ENCODE data around the gene NISCH.

Gene NISCH

DNA sequence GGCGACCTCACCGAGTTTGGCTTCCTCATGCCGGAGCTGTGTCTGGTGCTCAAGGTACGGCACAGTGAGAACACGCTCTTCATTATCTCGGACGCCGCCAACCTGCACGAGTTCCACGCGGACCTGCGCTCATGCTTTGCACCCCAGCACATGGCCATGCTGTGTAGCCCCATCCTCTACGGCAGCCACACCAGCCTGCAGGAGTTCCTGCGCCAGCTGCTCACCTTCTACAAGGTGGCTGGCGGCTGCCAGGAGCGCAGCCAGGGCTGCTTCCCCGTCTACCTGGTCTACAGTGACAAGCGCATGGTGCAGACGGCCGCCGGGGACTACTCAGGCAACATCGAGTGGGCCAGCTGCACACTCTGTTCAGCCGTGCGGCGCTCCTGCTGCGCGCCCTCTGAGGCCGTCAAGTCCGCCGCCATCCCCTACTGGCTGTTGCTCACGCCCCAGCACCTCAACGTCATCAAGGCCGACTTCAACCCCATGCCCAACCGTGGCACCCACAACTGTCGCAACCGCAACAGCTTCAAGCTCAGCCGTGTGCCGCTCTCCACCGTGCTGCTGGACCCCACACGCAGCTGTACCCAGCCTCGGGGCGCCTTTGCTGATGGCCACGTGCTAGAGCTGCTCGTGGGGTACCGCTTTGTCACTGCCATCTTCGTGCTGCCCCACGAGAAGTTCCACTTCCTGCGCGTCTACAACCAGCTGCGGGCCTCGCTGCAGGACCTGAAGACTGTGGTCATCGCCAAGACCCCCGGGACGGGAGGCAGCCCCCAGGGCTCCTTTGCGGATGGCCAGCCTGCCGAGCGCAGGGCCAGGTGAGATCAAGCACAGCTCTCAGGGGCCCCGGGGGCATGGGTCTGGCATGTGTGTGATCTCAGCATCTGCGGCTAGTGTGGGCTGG lies 32.6 kb downstream of the NISCH start:
- FAIRE-seq (no peak), DNase-seq (ENCODE audit: insufficient read length, low spot score) (no peak)

DNA sequence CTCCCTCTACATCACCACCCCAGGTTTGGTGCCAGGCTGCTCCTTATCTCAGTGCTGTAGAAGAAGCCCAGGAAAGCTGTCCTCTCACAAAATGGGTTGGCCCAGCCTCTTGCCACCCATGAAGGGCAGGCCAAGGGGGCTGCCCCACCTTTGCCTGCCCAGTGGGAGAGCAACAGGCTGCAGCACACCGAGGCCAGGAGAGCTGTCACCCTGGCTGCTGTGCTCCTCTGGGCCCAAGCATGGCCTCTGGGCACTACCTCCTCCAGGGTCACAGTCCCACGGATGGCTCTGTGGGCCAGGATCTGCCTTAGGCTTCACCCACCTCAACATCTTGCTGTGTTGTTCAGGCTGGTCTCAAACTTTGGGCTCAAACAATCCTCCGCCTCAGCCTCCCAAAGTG lies 33.3 kb downstream of the NISCH start:
- no peak for FAIRE-seq
- no peak for DNase-seq (ENCODE audit: insufficient read length, low spot score)

DNA sequence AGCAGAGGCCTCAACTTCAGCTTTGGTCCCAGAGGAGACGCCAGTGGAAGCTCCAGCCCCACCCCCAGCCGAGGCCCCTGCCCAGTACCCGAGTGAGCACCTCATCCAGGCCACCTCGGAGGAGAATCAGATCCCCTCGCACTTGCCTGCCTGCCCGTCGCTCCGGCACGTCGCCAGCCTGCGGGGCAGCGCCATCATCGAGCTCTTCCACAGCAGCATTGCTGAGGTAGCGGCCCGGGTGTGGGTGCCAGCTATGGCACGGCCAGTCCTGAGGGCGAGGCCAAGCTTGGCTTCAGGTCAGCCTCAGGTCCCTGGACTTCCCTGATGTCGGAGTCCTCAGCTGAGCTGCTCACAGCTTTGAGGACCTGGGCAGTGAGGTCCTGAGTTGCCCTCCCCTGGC lies 34.0 kb downstream of the NISCH start:
- FAIRE-seq (no peak), DNase-seq (ENCODE audit: insufficient read length, low spot score) (no peak)

DNA sequence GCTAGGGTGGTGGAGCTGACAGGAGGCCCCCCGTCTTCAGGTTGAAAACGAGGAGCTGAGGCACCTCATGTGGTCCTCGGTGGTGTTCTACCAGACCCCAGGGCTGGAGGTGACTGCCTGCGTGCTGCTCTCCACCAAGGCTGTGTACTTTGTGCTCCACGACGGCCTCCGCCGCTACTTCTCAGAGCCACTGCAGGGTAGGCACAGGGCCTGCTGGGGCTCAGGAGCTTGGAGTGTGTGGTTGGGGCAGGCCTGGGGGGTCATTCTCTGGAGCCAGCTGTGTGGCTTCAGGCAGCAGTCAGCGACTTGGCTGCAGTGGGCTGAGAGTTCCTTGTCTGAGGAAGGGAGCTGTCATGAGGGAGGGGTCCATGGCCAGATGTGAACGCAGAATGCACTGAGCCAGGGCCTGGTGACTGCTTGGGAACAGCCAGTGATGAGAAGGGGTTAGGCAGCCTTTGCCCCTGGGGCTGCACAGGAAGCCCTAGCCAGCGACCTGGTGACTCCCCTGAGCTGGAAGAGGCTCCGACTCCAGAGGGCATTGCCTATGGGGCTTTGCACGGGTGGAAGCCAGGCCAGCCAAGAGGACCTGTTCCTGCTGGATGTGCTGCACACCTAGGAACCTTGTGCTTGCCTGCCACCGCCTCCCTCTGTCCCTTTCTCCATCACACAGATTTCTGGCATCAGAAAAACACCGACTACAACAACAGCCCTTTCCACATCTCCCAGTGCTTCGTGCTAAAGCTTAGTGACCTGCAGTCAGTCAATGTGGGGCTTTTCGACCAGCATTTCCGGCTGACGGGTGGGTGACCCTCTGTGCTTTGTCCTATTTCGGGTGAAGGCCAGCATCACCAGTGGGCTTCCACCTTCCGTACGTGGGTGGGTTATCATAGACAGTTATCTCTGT lies 34.9 kb downstream of the NISCH start:
- FAIRE-seq: no peak
- DNase-seq (ENCODE audit: insufficient read length, low spot score): no peak

DNA sequence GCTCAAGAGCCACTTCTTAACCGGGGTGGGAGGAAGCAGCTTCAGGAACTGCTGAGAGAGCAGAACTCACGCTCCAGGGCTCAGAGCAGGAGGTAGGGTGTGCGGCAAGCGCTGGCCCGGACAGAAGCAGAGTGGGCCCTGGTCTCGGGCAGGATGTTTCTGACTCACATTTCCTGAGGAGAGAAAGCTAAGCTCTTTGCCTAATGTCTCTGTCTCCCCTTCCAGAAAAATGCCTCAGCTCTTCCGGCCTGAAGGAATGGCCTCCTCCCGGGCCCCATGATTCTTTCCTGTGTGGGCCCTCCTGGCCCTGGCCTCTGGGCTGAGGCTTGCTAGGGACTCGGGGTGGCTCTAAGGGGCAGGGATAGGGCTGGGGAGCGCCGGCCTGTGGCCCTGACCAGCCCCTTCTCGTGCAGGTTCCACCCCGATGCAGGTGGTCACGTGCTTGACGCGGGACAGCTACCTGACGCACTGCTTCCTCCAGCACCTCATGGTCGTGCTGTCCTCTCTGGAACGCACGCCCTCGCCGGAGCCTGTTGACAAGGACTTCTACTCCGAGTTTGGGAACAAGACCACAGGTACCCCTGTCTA lies 35.6 kb downstream of the NISCH start:
- DNase-seq (ENCODE audit: insufficient read length, low spot score): no peak
- no peak for FAIRE-seq

DNA sequence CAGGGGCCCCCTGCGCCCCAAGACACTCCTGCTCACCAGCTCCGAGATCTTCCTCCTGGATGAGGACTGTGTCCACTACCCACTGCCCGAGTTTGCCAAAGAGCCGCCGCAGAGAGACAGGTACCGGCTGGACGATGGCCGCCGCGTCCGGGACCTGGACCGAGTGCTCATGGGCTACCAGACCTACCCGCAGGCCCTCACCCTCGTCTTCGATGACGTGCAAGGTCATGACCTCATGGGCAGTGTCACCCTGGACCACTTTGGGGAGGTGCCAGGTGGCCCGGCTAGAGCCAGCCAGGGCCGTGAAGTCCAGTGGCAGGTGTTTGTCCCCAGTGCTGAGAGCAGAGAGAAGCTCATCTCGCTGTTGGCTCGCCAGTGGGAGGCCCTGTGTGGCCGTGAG lies 36.7 kb downstream of the NISCH start:
- FAIRE-seq (no peak), DNase-seq (ENCODE audit: insufficient read length, low spot score) (no peak)

GRCh38 chr3:52493232-52494017 lies 38.0 kb downstream of the NISCH start:
- DNase-seq (ENCODE audit: insufficient read length, low spot score): no peak
- FAIRE-seq: no peak

DNA sequence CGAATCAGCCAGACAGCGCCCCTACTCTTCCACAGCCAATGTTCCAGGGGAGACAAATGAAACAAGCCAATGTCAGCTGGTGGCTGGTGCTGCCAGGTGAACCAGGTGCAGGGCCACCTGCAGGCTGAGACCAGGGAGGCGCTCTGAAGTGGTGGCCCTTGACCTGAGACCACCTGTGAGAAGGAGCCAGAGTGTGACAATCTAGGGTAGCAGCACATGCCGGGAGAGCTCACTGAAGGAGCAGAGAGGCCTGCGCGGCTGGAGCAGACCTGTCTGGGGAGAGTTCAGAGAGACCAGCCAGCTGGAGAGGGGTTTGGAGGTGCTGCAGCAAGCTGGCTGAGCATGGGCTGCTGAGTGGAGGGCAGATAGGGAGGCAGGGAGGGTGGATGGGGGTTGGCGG lies 39.0 kb downstream of the NISCH start:
- FAIRE-seq (no peak), DNase-seq (ENCODE audit: insufficient read length, low spot score) (no peak)

DNA sequence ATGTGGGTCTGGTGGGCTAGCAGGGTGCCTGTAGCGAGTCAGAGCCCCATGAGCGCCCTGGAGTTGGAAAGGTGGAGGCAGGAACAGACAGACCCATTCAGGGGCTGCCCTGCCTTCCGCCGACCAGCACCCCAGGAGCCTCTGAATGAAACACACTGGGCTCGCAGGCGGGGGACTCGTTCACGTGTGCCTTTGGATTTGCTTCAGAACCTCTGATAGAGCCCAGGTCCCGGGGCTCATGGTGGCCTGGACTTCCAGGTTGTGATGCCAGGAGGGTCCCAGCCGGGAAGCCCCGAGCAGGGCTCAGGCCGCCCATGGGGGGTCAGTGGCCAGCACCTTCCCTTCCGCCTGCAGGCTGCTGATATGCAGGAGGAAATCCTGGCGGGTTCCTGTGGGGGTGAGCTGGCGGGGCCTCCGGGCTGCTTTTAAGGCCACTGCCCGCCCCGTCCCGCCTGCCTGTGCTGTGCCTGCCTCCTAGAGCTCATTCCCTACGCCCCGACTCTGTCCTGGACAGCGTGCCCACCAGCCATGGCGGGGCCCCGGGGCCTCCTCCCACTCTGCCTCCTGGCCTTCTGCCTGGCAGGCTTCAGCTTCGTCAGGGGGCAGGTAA lies 39.6 kb downstream of the NISCH start, which contains the start of gene STAB1:
Gene STAB1, plus strand, starts transcription at position 453 of the 610 bp plus-strand sequence. Its CDS starts 76 bp downstream, at position 529.
- DNase-seq (ENCODE audit: insufficient read length, low spot score): no peak
- FAIRE-seq: no peak

DNA sequence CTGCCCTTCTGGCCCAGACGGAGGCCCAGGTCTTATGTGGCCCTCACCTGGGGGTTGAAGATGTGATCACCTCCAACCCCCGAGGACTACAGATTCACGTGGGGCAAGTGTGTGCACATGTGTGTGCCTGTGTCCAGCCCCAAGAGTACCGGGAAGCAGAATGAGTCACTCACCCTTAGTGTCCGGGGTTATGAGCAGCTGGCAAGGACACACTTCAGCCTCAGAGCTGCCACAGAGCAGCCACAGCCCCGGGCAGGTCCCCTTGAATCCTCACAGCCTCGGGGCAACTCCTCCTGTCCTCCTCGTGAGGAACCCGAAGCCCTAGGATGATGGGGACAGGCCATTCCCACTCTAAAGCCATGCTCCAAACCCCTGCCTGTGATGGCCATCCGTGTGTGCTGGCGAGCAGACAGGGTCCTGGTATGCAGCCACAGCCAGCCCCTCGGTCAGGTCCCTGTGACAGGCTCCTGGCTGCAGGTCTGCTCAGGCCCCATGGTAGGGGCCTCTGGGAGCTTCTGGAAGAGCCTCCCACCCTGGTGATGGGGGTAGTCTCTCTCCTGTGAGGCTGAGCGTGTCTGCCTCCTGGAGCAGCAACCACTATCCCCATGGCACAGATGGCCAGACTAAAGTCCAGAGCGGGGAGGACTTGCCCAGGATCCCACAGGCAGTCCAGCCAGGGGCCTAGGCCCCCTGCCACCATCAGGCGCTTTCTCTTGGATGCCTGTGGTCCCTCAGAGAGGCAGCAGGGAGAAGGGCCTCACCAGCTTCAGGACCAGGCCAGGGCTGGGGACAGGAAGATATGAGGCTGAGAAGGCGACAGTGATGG lies 40.6 kb downstream of the NISCH start:
- DNase-seq (ENCODE audit: insufficient read length, low spot score) (no peak), FAIRE-seq (no peak)

GRCh38 chr3:52498137-52499054 lies 43.0 kb downstream of the NISCH start:
- no peak for FAIRE-seq
- DNase-seq (ENCODE audit: insufficient read length, low spot score): no peak

DNA sequence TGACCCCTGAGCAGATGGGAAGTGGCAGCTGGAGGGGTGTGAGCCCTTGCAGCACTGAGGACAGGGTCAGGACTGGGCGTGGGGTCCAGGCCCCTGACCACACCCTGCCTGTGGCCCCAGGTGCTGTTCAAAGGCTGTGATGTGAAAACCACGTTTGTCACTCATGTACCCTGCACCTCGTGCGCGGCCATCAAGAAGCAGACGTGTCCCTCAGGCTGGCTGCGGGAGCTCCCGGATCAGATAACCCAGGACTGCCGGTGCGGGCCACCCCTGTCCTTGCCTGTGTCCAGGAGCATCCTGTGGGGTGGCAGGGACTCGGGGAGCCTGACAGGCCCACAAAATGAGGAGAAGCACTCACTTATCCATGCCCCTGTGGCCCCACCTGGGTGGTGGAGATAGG lies 45.6 kb downstream of the NISCH start:
- DNase-seq (ENCODE audit: insufficient read length, low spot score) (no peak), FAIRE-seq (no peak)

GRCh38 chr3:52502001-52502400 lies 46.6 kb downstream of the NISCH start:
- no peak for FAIRE-seq
- DNase-seq (ENCODE audit: insufficient read length, low spot score): no peak

- FAIRE-seq: no peak
- no peak for DNase-seq (ENCODE audit: insufficient read length, low spot score)
Observed at GRCh38 chr3:52502808-52503350, 47.5 kb downstream of the NISCH start.

DNA sequence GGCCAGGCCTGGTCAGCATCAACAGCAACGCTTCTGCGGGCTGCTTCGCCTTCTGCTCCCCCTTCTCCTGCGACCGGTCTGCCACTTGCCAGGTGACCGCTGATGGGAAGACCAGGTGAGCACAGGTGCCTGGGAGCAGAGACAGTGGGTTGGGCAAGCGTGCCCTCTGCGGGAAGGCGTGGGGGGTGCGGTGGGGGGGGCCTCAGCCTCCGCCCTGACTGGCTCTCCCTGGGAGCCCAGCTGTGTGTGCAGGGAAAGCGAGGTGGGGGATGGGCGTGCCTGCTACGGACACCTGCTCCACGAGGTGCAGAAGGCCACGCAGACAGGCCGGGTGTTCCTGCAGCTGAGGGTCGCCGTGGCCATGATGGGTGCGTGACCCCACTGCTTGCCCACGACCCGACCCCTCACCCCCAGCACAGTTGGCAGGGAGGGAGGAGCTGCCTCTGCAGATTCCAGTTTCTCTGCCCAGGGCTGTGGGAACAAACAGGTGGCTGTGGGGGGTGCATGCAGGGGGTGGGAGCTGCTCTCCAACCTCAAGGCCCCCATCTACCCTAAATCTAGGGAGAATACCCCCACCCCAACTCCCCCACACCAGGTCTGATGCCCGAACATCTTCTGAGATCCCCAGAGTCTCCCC lies 48.5 kb downstream of the NISCH start:
- DNase-seq (ENCODE audit: insufficient read length, low spot score) (no peak), FAIRE-seq (no peak)

DNA sequence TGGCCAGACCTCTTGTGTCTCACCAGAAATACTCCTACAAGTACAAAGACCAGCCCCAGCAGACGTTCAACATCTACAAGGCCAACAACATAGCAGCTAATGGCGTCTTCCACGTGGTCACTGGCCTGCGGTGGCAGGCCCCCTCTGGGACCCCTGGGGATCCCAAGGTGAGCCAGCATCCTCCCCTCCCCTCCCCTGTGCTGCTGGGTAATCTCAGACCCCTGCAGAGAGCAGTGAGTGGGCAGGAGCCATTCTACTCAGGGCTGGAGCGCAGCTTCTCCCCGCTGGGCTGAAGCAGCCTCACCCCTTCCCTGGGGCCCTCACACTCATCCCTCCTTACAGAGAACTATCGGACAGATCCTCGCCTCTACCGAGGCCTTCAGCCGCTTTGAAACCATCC lies 49.6 kb downstream of the NISCH start:
- FAIRE-seq (no peak), DNase-seq (ENCODE audit: insufficient read length, low spot score) (no peak)

DNA sequence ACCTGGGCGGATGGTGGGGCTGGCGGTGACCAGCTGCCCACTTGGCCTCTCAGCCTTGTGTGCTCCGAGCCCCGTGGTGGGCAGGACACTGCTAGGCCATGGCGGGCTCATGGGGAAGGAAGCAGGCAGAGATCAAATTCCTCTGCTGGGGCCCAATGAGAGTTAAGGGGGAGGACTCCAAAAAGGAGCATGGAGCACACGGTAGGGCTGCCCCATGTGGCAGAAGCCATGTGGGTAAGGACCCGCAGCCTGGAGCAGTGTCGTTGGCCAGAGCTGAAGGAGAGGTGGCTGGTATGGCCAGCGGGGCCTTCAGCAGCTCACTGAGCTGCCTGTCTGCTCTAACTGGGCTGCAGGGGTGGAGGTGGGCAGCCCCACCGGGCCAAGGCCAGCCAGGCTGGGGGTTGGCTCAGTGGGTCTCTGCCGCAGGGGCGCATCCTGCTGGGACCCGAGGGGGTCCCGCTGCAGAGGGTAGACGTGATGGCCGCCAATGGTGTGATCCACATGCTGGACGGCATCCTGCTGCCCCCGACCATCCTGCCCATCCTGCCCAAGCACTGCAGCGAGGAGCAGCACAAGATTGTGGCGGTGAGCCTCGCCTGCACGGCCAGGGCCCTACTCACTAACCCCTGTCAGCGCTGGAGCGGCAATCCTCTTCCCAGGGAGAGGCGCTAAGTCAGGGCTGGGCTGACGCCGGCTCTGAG lies 51.0 kb downstream of the NISCH start:
- DNase-seq (ENCODE audit: insufficient read length, low spot score): no peak
- no peak for FAIRE-seq

Data from GM19239 (cell line).